GM12878 (cell line): ENCODE measurements around the gene DHCR24. TPM values are rescaled to one million over a fixed set of nuclear protein-coding genes. Genes with fewer than 3 reads are reported as not detected.

Source experiments
- ATAC-seq: fragments of 200-7000 bp; cut with Tn5 transposase; 3 replicates; pipeline ENCODE4 v1.9.1; 2020; ENCODE audit warnings: mild to moderate bottlenecking, moderate library complexity
- BruUV-seq: library from RNA; stranded (reverse); fragments of 400-500 nt; replicated peaks from 2 replicates; lab custom pipeline; 2021; lab: Mats Ljungman, UMichigan
- CTCF ChIA-PET: fragments of 300-600 bp; sonication (Branson Sonifier 250); formaldehyde crosslinking; extraction: SDS; loops from one replicate; lab custom pipeline; 2021; ENCODE audit warnings: inconsistent platforms; lab: Yijun Ruan, JAX
- POLR2A ChIA-PET: fragments of 350-600 bp; formaldehyde crosslinking; extraction: SDS; loops from one replicate; lab custom pipeline; 2021; ENCODE audit warnings: inconsistent platforms; lab: Charles Lee
- RAD21 ChIA-PET: fragments of 300-600 bp; sonication (Branson Sonifier 250); formaldehyde crosslinking; loops from one replicate; lab custom pipeline; 2023; ENCODE audit warnings: antibody characterized with exemption; ENCODE audit not compliant: unreplicated experiment; lab: Charles Lee
- SMC1A ChIA-PET: fragments of 300-600 bp; sonication (Branson Sonifier 250); formaldehyde crosslinking; loops from one replicate; lab custom pipeline; 2023; ENCODE audit not compliant: unreplicated experiment, uncharacterized antibody; lab: Charles Lee
- DNase-seq: peaks from one replicate; pipeline ENCODE4 v3.0.0-alpha.2; 2011; ENCODE audit warnings: low read depth, low spot score
- FAIRE-seq: peaks from 3 replicates; lab custom pipeline; 2011; peaks lifted over from hg19 to GRCh38; lab: Jason Lieb, UNC
- H2AFZ ChIP-seq: 2 replicates; pipeline ENCODE4 v1.6.0; 2011; ENCODE audit warnings: low read depth, low read length, control low read depth; ENCODE audit not compliant: control insufficient read depth
- H3K27ac ChIP-seq: 2 replicates; pipeline ENCODE4 v1.5.1; 2011; ENCODE audit warnings: control low read depth; ENCODE audit not compliant: control insufficient read depth, insufficient read depth
- H3K27me3 ChIP-seq, 2 experiments: replicated peaks in 1 of 2; 2 replicates each; pipeline versions ENCODE4 v1.6.0 to v1.6.1; 2011; ENCODE audit warnings: low read length in 1 of 2; ENCODE audit not compliant: control insufficient read depth in 2 of 2, insufficient read depth in 2 of 2
- H3K36me3 ChIP-seq, 2 experiments: 2 replicates each; pipeline ENCODE4 v1.5.1; 2011; ENCODE audit warnings: low read length in 1 of 2; ENCODE audit not compliant: control insufficient read depth in 2 of 2, insufficient read depth in 2 of 2
- H3K4me1 ChIP-seq: 2 replicates; pipeline ENCODE4 v1.6.1; 2011; ENCODE audit warnings: mild to moderate bottlenecking, low read length, moderate library complexity, mixed read lengths; ENCODE audit not compliant: control insufficient read depth, insufficient read depth
- H3K4me2 ChIP-seq: 2 replicates; pipeline ENCODE4 v1.6.0; 2011; ENCODE audit warnings: control low read depth; ENCODE audit not compliant: control insufficient read depth, insufficient read depth
- H3K4me3 ChIP-seq: fragments of 200-600 bp; sonication (generic); 2 replicates; pipeline ENCODE4 v1.5.1; 2016
- H3K79me2 ChIP-seq: 2 replicates; pipeline ENCODE4 v1.6.0; 2011; ENCODE audit warnings: low read length; ENCODE audit not compliant: control insufficient read depth, insufficient read depth
- H3K9ac ChIP-seq: 2 replicates; pipeline ENCODE4 v1.8.0; 2011; ENCODE audit warnings: low read length, control low read depth, mixed read lengths; ENCODE audit not compliant: control insufficient read depth, insufficient read depth
- H3K9me3 ChIP-seq: replicated peaks from 3 replicates; pipeline ENCODE4 v1.5.1; 2011; ENCODE audit warnings: mild to moderate bottlenecking, low read length; ENCODE audit not compliant: control insufficient read depth, insufficient read depth
- H4K20me1 ChIP-seq: 2 replicates; pipeline ENCODE4 v1.6.0; 2011; ENCODE audit not compliant: control insufficient read depth, insufficient read depth
- ATF3 ChIP-seq: IDR thresholded peaks from 2 replicates; pipeline ENCODE4 v1.6.1; 2011; ENCODE audit warnings: low read depth, mild to moderate bottlenecking, low read length, moderate library complexity, borderline replicate concordance; ENCODE audit errors: extremely low read depth
- CBX3 ChIP-seq: fragments of 200-600 bp; sonication (generic); IDR thresholded peaks from 2 replicates; pipeline ENCODE4 v1.6.1; 2016; ENCODE audit warnings: low read depth, borderline replicate concordance
- EZH2 ChIP-seq: IDR thresholded peaks from 2 replicates; pipeline ENCODE4 v1.6.1; 2012; ENCODE audit warnings: low read depth, mild to moderate bottlenecking, control low read depth, inconsistent platforms, low read length, borderline replicate concordance; ENCODE audit not compliant: control insufficient read depth
- FOS ChIP-seq: IDR thresholded peaks from 3 replicates; pipeline ENCODE4 v1.6.1; 2011; ENCODE audit warnings: borderline replicate concordance; ENCODE audit not compliant: insufficient read length; ENCODE audit errors: extremely low read depth
- GABPA ChIP-seq: IDR thresholded peaks from 2 replicates; pipeline ENCODE4 v1.6.1; 2014; ENCODE audit warnings: antibody characterized with exemption, low read depth, mild to moderate bottlenecking, inconsistent platforms
- HDGF ChIP-seq: fragments of 450-650 bp; IDR thresholded peaks from 2 replicates; pipeline ENCODE4 v1.6.1; 2016; ENCODE audit warnings: antibody characterized with exemption
- IKZF2 ChIP-seq, 2 experiments: fragments of 450-650 bp; IDR thresholded peaks; 2 replicates each; pipeline ENCODE4 v1.6.1; 2017; ENCODE audit warnings: mild to moderate bottlenecking in 2 of 2, moderate library complexity in 2 of 2
- JUNB ChIP-seq: IDR thresholded peaks from 2 replicates; pipeline ENCODE4 v1.6.1; 2016; ENCODE audit warnings: antibody characterized with exemption, mild to moderate bottlenecking
- KDM1A ChIP-seq: fragments of 200-600 bp; sonication (generic); IDR thresholded peaks from 2 replicates; pipeline ENCODE4 v1.6.1; 2016; ENCODE audit warnings: borderline replicate concordance
- NR2F1 ChIP-seq: fragments of 450-650 bp; conservative IDR thresholded peaks from 2 replicates; pipeline ENCODE4 v1.6.1; 2017; ENCODE audit warnings: mild to moderate bottlenecking
- RFX5 ChIP-seq: IDR thresholded peaks from 2 replicates; pipeline ENCODE4 v1.6.1; 2011; ENCODE audit warnings: low read depth, low read length, improper control_type of control experiment
- SIX5 ChIP-seq: IDR thresholded peaks from 2 replicates; pipeline ENCODE4 v1.6.1; 2011; ENCODE audit warnings: mild to moderate bottlenecking, low read depth, low read length, moderate library complexity; ENCODE audit not compliant: severe bottlenecking
- TBL1XR1 ChIP-seq: IDR thresholded peaks from 2 replicates; pipeline ENCODE4 v1.6.1; 2012; ENCODE audit warnings: low read depth, low read length, improper control_type of control experiment
- WGBS: methylation state at CpG from one replicate; pipeline ENCODE4 v1.1.6; 2016; ENCODE audit warnings: low lambda C conversion rate; ENCODE audit not compliant: insufficient replicate concordance, insufficient coverage; ENCODE audit errors: missing lambda C conversion rate; 5-methylcytosine and 5-hydroxymethylcytosine counted together
- in situ Hi-C: fragments of 300-500 bp; cut with MboI; formaldehyde crosslinking; loops from 9 replicates; pipeline ENCODE4 v1.14.3; 2018; ENCODE audit warnings: mixed read lengths
- intact Hi-C: fragments of 100-400 bp; cut with micrococcal nuclease; formaldehyde crosslinking; loops from one replicate; pipeline ENCODE4 v1.14.2; 2022; ENCODE audit not compliant: unreplicated experiment
- polyA plus RNA-seq, 11 experiments: library from polyadenylated mRNA; depleted of rRNA in 4 of 11; unstranded in 6 of 11; stranded (reverse) in 5 of 11; fragments of >200 nt; fragmentation: Nextera tagmentation in 4 of 11; fragmentation: Illumina TruSeq in 1 of 11; extraction: Ambion mirVana in 4 of 11; extraction: Trizol in 1 of 11; gene quantifications; 1 replicate in 1 of 11; 2 replicates in 10 of 11; pipeline versions ENCODE4 v1.2.1 to v1.2.3, GENCODE V29; 2011 to 2016; ENCODE audit warnings: inconsistent platforms in 2 of 11, missing spikeins in 2 of 11, low read depth in 1 of 11
- total RNA-seq, 4 experiments: library from RNA; depleted of rRNA in 3 of 4; stranded (reverse); fragments of >200 nt in 3 of 4; fragmentation: Illumina TruSeq in 1 of 4; extraction: Trizol in 1 of 4; gene quantifications; 2 replicates each; pipeline versions ENCODE4 v1.2.1 to v1.2.3, GENCODE V29; 2013 to 2021
- TF ChIP-seq, protein P1 (sequence below): IDR thresholded peaks from 2 replicates; pipeline ENCODE4 v1.6.1; 2012; ENCODE audit warnings: low read depth, low read length, improper control_type of control experiment
- TF ChIP-seq, protein P2 (sequence below): IDR thresholded peaks from 2 replicates; pipeline ENCODE4 v1.6.1; 2011; ENCODE audit warnings: mild to moderate bottlenecking, low read depth, low read length, moderate library complexity; ENCODE audit not compliant: insufficient replicate concordance

Gene DHCR24
- total and polyA plus RNA-seq, 10 of the 15 experiments (the other 5 are each of a cell fraction or from before 2014, with no cell fraction given) = 23.3 to 169 (median 120) TPM

GRCh38 chr1:54922040-54922761 is 35.2 kb upstream of the DHCR24 start:
- H3K4me2 ChIP-seq = no peak overlapping the region
- H3K27me3 ChIP-seq = peaks cover 0 to 1% of the 10 kb centered on the region in 2 experiments; a peak in 1 of 4 replicates
- TF ChIP-seq CBX3 = no peak
- TF ChIP-seq, protein P1, sequence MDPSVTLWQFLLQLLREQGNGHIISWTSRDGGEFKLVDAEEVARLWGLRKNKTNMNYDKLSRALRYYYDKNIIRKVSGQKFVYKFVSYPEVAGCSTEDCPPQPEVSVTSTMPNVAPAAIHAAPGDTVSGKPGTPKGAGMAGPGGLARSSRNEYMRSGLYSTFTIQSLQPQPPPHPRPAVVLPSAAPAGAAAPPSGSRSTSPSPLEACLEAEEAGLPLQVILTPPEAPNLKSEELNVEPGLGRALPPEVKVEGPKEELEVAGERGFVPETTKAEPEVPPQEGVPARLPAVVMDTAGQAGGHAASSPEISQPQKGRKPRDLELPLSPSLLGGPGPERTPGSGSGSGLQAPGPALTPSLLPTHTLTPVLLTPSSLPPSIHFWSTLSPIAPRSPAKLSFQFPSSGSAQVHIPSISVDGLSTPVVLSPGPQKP = no peak
- TF ChIP-seq ATF3 = no peak
- no peak for TF ChIP-seq TBL1XR1
- TF ChIP-seq IKZF2 (IDR thresholded peaks at IDR 0.05) = no peak
- TF ChIP-seq, protein P2, sequence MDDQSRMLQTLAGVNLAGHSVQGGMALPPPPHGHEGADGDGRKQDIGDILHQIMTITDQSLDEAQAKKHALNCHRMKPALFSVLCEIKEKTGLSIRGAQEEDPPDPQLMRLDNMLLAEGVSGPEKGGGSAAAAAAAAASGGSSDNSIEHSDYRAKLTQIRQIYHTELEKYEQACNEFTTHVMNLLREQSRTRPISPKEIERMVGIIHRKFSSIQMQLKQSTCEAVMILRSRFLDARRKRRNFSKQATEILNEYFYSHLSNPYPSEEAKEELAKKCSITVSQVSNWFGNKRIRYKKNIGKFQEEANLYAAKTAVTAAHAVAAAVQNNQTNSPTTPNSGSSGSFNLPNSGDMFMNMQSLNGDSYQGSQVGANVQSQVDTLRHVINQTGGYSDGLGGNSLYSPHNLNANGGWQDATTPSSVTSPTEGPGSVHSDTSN = no peak
- no peak for TF ChIP-seq KDM1A
- no peak for TF ChIP-seq HDGF
- no peak for TF ChIP-seq SIX5
- TF ChIP-seq RFX5 = no peak
- TF ChIP-seq JUNB = no peak
- no peak for TF ChIP-seq GABPA
- TF ChIP-seq FOS = no peak
- TF ChIP-seq EZH2 = no peak
- no peak for TF ChIP-seq NR2F1
- BruUV-seq = no TSS peak
- no peak overlapping the region for H3K9ac ChIP-seq
- SMC1A ChIA-PET = interaction anchor here (0.6 kb wide), 1 partner anchor 275 kb away, joined by 3 read pairs; no protein-coding TSS in a partner anchor
- no peak for ATAC-seq
- in situ Hi-C loops (no loop called here), intact Hi-C loops (no loop called here)
- no peak overlapping the region for H2AFZ ChIP-seq
- no peak overlapping the region for H3K4me3 ChIP-seq
- H3K27ac ChIP-seq = no peak overlapping the region
- RAD21 ChIA-PET = no interaction called here
- no peaks in the 10 kb centered on the region for H3K4me1 ChIP-seq
- FAIRE-seq = no peak
- DNase-seq = no peak
- H3K36me3 ChIP-seq = no peaks in the 10 kb centered on the region
- CTCF ChIA-PET = interaction anchor here (1.8 to 2.6 kb wide), 2 partner anchors 23 to 74 kb away, joined by 5 to 9 read pairs; no protein-coding TSS in a partner anchor
- POLR2A ChIA-PET = no interaction called here
- no peaks in the 10 kb centered on the region; the same call in 2 of the 3 replicates for H3K9me3 ChIP-seq
- no peaks in the 10 kb centered on the region for H4K20me1 ChIP-seq
- 43% methylated on average over 4 of the region's 4 CpGs for WGBS
- H3K79me2 ChIP-seq = no peaks in the 10 kb centered on the region
